Measurements from ENCODE around the gene RAB39B.

DNA sequence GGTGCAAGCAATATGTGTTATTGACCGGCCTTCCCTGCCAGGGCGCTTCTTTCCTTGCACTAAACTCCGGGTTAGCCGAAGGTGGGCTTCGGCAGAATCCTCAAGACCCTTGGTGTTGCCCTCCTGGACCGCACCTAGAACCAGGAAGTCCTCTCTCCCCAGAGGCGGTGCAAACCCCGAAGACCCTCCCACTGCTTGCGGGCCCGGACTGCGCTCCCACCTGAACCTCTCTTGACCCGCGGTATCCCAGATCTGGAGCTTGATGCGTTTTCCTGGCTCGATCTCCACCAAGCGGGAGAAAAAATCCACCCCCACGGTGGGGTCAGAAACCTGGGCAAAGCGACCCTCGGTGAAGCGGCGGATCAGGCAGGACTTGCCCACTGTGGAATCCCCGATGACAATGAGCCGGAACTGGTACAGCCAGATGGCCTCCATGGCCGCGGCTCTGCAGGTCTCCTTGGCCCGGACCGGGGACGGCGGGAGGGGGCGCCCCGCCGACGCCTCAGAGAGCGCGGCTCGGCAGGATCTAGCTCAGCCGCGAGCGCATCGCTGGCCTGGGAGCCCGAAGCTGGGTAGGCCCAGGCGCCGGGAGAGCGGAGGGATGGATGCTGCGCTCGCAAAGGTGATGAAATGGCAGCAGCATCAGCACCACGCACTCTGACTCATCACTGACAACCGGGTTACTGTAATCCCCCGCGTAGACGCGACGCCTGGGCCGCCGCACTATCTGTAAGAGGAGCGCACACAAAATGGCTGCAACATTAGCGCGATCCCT, at the start of gene RAB39B:
- TF ChIP-seq CEBPB (IDR thresholded peaks at IDR 0.05) (peak; percentile 45; the same call in 1 of the 2 replicates), ZBTB7A (IDR thresholded peaks at IDR 0.05; ENCODE audit: low read depth) (no peak), EP300 (IDR thresholded peaks at IDR 0.05; ENCODE audit: borderline replicate concordance) (no peak), YY1 (IDR thresholded peaks at IDR 0.05; ENCODE audit: low read depth) (peak; percentile 83), RAD21 (IDR thresholded peaks at IDR 0.05; ENCODE audit: low read depth) (no peak)
- TF ChIP-seq, protein P1, sequence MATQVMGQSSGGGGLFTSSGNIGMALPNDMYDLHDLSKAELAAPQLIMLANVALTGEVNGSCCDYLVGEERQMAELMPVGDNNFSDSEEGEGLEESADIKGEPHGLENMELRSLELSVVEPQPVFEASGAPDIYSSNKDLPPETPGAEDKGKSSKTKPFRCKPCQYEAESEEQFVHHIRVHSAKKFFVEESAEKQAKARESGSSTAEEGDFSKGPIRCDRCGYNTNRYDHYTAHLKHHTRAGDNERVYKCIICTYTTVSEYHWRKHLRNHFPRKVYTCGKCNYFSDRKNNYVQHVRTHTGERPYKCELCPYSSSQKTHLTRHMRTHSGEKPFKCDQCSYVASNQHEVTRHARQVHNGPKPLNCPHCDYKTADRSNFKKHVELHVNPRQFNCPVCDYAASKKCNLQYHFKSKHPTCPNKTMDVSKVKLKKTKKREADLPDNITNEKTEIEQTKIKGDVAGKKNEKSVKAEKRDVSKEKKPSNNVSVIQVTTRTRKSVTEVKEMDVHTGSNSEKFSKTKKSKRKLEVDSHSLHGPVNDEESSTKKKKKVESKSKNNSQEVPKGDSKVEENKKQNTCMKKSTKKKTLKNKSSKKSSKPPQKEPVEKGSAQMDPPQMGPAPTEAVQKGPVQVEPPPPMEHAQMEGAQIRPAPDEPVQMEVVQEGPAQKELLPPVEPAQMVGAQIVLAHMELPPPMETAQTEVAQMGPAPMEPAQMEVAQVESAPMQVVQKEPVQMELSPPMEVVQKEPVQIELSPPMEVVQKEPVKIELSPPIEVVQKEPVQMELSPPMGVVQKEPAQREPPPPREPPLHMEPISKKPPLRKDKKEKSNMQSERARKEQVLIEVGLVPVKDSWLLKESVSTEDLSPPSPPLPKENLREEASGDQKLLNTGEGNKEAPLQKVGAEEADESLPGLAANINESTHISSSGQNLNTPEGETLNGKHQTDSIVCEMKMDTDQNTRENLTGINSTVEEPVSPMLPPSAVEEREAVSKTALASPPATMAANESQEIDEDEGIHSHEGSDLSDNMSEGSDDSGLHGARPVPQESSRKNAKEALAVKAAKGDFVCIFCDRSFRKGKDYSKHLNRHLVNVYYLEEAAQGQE (IDR thresholded peaks at IDR 0.05; ENCODE audit: low read depth) = no peak
- TF ChIP-seq, protein P2, sequence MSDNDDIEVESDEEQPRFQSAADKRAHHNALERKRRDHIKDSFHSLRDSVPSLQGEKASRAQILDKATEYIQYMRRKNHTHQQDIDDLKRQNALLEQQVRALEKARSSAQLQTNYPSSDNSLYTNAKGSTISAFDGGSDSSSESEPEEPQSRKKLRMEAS (IDR thresholded peaks at IDR 0.05) = no peak
